ENCODE measurements around the gene CDH23. TPM values are rescaled to one million over a fixed set of nuclear protein-coding genes. Genes with fewer than 3 reads are reported as not detected.
A peak's percentile ranks its signal among the peaks of the same experiment; 100 is the strongest.

The CDH23 gene
- total and polyA plus RNA-seq, 2 donors (not counting 1 experiment from before 2014, with no cell fraction given), result 0.01 to 0.17 TPM

GRCh38 chr10:71546220-71546619, 149.5 kb downstream of the CDH23 start:
- Histone ChIP-seq H3K27ac (ENCODE audit: insufficient read depth, low read length) (no peak overlapping the region), H3K27me3 (ENCODE audit: control insufficient read depth, insufficient read depth, low read length) (peaks cover 5% of the 10 kb centered on the region), H2AFZ (ENCODE audit: low read length) (no peak overlapping the region), H3K79me2 (ENCODE audit: control insufficient read depth, insufficient read depth, low read length) (no peaks in the 10 kb centered on the region), H3K9ac (ENCODE audit: insufficient read depth, low read length) (no peak overlapping the region), H3K4me2 (ENCODE audit: extremely low read depth, insufficient read depth, low read length) (no peak overlapping the region), H3K36me3 (ENCODE audit: control insufficient read depth, insufficient read depth, low read length) (no peaks in the 10 kb centered on the region), H3K4me1 (ENCODE audit: control insufficient read depth, extremely low read depth, insufficient read depth, low read length) (no peaks in the 10 kb centered on the region), H3K9me3 (ENCODE audit: control insufficient read depth, insufficient read depth, low read depth, low read length) (no peaks in the 10 kb centered on the region), H4K20me1 (ENCODE audit: control insufficient read depth, extremely low read depth, insufficient read depth, low read length) (no peaks in the 10 kb centered on the region), H3K4me3 (replicated peaks in 1 of 4; ENCODE audit: control extremely low read depth in 1 of 4, insufficient read depth in 1 of 4, low read depth in 3 of 4, low read length in 4 of 4) (no peak overlapping the region)
- no peak for DNase-seq (ENCODE audit: low read depth in 2 of 2)
- TF ChIP-seq EZH2 (IDR thresholded peaks at IDR 0.05; ENCODE audit: low read length, missing control alignments) (no peak), CTCF (conservative IDR thresholded peaks at IDR 0.05 in 1 of 2, IDR thresholded peaks at IDR 0.05 in 1 of 2; ENCODE audit: low read depth in 1 of 2, low read length in 2 of 2) (no peak)

- TF ChIP-seq EZH2 (IDR thresholded peaks at IDR 0.05; ENCODE audit: low read length, missing control alignments) (no peak), CTCF (conservative IDR thresholded peaks at IDR 0.05 in 1 of 2, IDR thresholded peaks at IDR 0.05 in 1 of 2; ENCODE audit: low read depth in 1 of 2, low read length in 2 of 2) (no peak)
- no peak overlapping the region for H3K27ac ChIP-seq (ENCODE audit: insufficient read depth, low read length)
Measured at GRCh38 chr10:71547312-71547711, 150.6 kb downstream of the CDH23 start.

GRCh38 chr10:71547876-71548846, 151.4 kb downstream of the CDH23 start:
- H3K4me2 ChIP-seq (ENCODE audit: extremely low read depth, insufficient read depth, low read length), result no peak overlapping the region
- peak; percentile 35 to 58 for DNase-seq (ENCODE audit: low read depth in 2 of 2)
- TF ChIP-seq CTCF (conservative IDR thresholded peaks at IDR 0.05 in 1 of 2, IDR thresholded peaks at IDR 0.05 in 1 of 2; ENCODE audit: low read depth in 1 of 2, low read length in 2 of 2) (peak; percentile 25 to 32), EZH2 (IDR thresholded peaks at IDR 0.05; ENCODE audit: low read length, missing control alignments) (no peak)
- H3K36me3 ChIP-seq (ENCODE audit: control insufficient read depth, insufficient read depth, low read length), result no peaks in the 10 kb centered on the region
- no peaks in the 10 kb centered on the region for H3K4me1 ChIP-seq (ENCODE audit: control insufficient read depth, extremely low read depth, insufficient read depth, low read length)
- no peaks in the 10 kb centered on the region for H3K79me2 ChIP-seq (ENCODE audit: control insufficient read depth, insufficient read depth, low read length)
- no peak overlapping the region for H3K9ac ChIP-seq (ENCODE audit: insufficient read depth, low read length)
- no peaks in the 10 kb centered on the region for H3K9me3 ChIP-seq (ENCODE audit: control insufficient read depth, insufficient read depth, low read depth, low read length)
- H3K4me3 ChIP-seq (replicated peaks in 1 of 4; ENCODE audit: control extremely low read depth in 1 of 4, insufficient read depth in 1 of 4, low read depth in 3 of 4, low read length in 4 of 4), result no peak overlapping the region
- peak overlapping the region; percentile 5 for H2AFZ ChIP-seq (ENCODE audit: low read length)
- no peaks in the 10 kb centered on the region for H4K20me1 ChIP-seq (ENCODE audit: control insufficient read depth, extremely low read depth, insufficient read depth, low read length)
- H3K27ac ChIP-seq (ENCODE audit: insufficient read depth, low read length), result no peak overlapping the region
- H3K27me3 ChIP-seq (ENCODE audit: control insufficient read depth, insufficient read depth, low read length), result peaks cover 3% of the 10 kb centered on the region

More at GRCh38 chr10:71547312-71547711, 150.6 kb downstream of the CDH23 start:
- Histone ChIP-seq H3K4me2 (ENCODE audit: extremely low read depth, insufficient read depth, low read length) (no peak overlapping the region), H3K4me3 (replicated peaks in 1 of 4; ENCODE audit: control extremely low read depth in 1 of 4, insufficient read depth in 1 of 4, low read depth in 3 of 4, low read length in 4 of 4) (no peak overlapping the region), H3K27me3 (ENCODE audit: control insufficient read depth, insufficient read depth, low read length) (peaks cover 5% of the 10 kb centered on the region), H3K4me1 (ENCODE audit: control insufficient read depth, extremely low read depth, insufficient read depth, low read length) (no peaks in the 10 kb centered on the region), H3K79me2 (ENCODE audit: control insufficient read depth, insufficient read depth, low read length) (no peaks in the 10 kb centered on the region), H2AFZ (ENCODE audit: low read length) (no peak overlapping the region), H3K36me3 (ENCODE audit: control insufficient read depth, insufficient read depth, low read length) (no peaks in the 10 kb centered on the region), H4K20me1 (ENCODE audit: control insufficient read depth, extremely low read depth, insufficient read depth, low read length) (no peaks in the 10 kb centered on the region), H3K9me3 (ENCODE audit: control insufficient read depth, insufficient read depth, low read depth, low read length) (no peaks in the 10 kb centered on the region), H3K9ac (ENCODE audit: insufficient read depth, low read length) (no peak overlapping the region)
- DNase-seq (ENCODE audit: low read depth in 2 of 2), result no peak

Measured in fibroblast of lung (primary cell).